GM19372 (cell line): ENCODE data around the gene FLNB.

Experiments
- ATAC-seq: cut with Tn5 transposase; IDR thresholded peaks from one replicate; pipeline ENCODE4 v1.9.1; 2021; ENCODE audit warnings: mild to moderate bottlenecking, low read depth, moderate library complexity; ENCODE audit not compliant: unreplicated experiment

Gene FLNB

GRCh38 chr3:58157700-58158099 lies 149.5 kb downstream of the FLNB start:
- ATAC-seq, result no peak

DNA sequence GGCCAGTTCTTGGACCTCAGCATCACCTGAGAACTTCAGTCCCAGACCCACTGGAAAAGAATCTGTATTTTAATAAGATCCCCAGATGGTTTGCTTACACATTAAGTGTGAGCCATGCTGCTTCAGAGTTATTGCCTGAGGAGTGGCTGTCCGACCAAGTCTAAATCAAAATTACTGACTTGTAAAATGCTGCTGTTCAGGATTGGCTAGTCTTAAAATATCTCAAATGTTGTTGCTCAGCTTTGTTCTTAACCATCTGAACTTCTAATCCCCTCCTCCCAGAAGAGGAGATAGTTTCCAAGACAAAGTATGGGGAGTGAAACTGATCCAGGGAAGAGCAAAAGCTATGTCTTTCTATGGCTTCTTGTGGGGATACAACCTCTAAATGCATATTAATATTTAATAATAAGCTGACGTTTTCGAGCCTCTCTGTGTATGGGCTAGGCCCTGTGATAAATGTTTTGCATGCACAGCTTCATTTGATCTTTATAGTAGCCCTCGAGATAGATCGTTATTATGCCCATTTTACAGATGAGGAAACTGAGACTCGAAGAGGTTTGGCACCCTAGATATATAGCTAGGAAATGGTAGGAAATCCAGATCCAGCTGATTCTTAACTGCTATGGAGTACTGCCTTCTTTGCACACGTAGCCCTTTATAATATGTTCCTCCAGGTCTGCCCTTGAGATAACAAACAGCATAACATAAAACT lies 150.4 kb downstream of the FLNB start:
- ATAC-seq, result no peak

DNA sequence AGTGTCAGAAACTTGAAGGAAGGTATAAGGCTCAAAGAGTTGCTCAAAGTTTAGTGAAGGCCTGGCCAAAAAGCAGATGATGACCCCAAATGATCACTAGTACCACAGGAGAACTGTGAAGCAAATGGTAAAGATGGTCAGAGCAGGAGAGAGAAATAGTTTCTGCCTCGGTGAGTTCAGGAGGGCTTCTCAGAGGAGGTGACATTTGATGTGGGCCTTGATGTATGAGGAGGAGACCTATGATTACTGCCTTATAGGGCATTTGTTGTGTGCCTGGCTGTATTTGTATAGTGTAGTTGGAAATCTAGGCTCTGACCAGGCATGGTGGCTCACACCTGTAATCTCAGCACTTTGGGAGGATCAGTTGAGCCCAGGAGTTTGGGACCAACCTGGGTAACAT lies 152.2 kb downstream of the FLNB start:
- no peak for ATAC-seq

DNA sequence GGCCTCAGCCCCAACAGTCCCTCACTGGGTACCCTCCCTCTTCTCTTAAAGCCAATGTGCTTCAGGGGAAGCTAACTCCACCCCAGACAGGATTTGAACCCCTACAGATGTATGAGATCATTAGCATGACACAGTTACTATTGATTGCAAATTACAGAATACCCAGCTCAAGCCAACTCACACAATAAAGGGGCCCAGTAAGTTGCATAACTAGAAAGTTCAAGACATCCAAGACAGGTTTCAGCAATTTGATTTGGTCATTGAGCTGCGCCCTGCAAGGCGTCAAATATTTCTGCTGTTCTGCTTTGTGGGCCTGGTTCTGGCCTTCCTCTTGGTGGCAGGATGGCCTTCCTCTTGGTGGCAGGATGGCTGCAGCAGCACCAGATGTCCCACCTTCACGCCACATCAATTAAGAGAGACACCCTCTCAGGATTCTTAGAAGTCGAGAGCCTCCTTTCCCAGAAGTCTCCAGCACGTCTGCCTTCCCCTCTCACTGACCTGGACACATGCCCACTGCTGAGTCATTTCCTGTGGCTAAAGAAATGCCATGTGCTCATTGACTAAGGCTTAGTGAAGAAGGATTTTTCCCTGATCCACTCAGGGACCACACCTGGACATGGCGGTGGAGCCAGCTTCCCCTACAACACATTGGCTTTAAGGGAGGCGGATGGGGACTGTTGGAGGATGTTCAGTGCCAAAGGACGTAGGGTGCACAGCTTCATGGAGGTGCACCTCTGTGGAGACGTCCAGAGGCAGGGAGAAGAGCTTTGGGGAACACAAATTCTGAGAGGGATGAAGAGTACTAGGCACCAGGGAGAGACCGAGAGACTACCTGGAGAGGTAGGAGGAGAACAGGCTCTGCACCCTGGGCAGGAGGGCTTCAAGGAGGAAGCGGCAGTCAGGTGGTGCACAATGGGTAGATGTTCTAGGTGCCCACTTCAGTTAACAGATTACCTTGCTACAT lies 153.5 kb downstream of the FLNB start:
- no peak for ATAC-seq

DNA sequence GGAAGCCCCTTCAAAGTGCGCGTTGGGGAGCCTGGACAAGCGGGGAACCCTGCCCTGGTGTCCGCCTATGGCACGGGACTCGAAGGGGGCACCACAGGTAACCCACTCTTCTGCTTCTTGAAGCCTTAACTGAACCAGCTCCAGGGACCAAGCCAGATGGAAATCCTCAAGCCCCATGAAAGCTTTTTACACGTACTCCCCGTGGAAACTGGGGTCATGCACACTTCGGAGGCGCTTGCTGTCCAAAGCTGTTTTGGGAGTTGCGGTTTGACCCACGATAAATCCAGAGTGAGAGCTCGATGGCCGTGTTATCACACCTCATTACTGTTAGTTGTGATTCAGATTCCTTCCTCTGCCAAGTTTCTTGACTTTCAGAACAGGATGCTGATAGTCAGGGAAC lies 155.0 kb downstream of the FLNB start:
- no peak for ATAC-seq

DNA sequence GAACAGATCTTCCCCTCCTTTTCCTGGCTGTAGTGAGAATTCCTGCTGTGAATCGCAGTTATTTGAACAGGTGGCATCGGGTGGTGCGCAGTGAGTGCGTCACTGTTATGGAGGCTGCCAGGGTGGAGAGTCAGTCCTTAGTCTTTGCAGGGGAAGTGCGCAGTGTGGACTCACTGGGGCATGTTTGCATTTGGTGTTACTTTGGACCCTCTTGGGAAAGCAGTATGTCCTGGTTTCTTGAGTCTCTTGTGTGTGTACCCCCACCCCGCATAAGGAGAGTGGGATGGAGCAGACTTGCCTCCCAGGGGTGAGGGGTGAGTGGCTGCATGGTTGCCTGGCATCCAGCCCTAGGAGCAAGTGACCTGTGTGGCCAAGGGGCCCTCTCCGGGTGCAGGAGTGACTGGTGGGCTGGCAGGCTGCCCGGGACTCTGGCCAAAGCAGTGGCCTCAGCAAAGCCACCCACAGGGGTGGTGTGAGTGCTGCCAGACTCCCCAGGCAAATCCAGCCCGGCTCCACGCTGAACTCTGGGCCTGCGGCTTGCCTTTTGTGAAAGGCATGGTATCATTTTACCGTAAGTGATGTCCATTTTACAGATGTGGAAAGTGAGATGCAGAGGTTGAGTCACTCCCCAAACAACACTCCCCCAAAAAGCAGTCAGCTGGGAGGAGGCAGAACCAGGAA lies 156.1 kb downstream of the FLNB start:
- no peak for ATAC-seq

DNA sequence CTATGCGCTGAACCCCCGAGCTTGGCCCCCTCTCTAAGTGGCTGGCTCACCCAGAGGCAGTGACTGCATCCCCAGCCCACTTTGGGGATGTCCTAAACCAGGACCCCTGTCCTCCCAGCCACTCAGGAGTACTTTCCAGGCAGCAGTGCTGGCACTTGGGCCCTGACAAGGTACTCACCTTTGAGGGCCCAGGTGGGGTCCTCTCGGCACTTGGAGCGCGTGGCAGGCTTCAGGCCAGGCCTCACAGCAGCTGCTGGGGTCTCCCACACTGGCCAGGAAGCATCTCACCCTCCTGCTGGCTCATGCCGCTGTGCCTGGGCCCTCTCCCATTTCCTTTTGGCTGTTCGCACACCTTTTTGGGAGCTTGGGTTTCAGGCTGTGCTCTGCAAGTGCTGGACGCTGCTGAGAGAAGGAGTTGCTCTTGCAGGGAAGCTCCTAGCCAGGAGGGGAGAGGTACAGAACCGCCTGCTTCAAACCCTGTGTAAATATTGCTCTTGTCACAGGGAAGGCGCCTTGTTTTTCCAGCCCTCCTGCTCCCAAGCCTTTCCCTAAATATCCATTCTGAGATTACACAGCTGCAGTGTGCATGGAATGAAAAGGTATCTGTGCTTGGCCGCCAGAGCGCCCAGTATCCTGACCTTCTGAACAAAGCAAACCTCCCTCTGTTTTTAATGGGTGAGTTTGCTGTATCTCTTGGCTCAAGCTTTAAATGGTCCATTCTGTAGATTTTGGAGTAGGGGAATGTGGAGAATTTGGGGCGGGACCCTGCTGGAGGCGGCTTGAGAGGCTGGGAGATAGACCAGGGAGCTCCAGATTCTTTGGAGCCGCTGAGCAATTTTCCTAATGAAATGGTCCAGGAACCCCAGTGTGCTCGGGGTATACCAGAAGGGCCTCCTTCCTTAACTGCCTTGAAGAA lies 156.9 kb downstream of the FLNB start:
- ATAC-seq, result no peak

DNA sequence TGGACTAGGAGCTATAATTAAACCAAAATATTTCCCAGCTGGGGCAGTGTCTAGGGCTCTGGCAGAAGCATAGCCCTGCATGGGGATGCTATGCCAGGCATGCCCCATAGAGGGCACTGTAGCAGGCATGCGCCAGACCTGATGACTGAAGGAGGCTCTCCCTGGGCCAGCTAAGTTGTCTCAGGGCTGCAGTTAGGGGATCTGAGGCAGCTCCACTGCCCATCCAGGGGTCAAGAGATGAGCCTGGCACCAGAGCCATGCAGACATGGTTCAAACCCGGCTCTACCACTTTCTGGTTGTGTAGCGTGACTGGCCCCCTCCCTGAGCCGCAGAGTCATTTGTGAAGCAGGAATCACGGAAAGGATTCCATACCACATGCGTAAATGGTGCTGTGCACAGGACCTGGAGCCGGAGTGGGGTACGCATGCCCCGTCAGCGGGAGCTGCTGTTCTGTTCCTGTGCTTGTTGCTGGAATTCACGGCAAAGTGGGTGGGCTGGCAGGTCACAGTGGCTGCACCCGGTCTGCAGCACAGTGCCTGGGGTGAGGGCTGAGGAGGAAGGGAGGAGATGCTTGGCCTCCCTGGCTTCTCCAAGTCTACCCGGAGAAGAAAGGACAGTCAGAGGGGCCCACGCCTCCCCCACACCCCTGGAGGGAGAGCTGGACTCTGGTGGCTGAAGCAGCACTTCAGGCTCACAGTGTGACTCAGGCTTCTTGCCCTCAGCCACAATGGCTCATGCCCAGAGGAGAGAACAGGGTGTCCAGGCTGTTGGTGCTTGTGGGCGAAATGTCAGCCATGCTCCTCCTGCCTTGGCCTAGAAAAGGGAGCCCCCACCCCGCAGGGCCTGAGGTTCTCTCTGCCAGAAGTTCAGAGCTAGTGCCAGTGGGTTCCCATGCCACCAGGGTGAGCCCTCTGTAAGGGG lies 159.5 kb downstream of the FLNB start:
- ATAC-seq, result no peak

DNA sequence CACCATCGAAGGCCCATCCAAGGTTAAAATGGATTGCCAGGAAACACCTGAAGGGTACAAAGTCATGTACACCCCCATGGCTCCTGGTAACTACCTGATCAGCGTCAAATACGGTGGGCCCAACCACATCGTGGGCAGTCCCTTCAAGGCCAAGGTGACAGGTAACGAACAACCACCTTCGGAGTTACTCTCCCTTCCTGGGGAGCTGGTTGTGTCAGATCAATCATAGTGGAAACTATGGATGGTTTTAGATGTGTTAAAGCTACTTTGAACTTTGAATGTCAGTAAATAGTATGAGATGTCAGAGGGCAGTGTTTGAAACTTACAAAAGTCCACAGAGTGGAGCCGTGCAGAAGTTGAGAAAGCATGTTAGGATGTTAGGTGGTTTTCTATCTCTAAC lies 160.3 kb downstream of the FLNB start:
- ATAC-seq, result no peak

DNA sequence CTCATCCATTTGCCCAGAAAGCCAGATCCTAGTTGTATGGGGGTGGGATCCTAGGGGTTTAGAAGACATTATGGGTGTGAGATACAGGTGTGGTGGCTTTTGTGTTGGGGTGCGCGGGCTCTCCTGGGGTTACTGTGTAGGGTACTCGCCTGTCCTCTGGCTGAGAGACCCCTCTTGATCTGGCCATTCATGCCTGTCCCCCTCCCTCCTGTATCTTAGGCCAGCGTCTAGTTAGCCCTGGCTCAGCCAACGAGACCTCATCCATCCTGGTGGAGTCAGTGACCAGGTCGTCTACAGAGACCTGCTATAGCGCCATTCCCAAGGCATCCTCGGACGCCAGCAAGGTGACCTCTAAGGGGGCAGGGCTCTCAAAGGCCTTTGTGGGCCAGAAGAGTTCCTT lies 161.1 kb downstream of the FLNB start:
- no peak for ATAC-seq

DNA sequence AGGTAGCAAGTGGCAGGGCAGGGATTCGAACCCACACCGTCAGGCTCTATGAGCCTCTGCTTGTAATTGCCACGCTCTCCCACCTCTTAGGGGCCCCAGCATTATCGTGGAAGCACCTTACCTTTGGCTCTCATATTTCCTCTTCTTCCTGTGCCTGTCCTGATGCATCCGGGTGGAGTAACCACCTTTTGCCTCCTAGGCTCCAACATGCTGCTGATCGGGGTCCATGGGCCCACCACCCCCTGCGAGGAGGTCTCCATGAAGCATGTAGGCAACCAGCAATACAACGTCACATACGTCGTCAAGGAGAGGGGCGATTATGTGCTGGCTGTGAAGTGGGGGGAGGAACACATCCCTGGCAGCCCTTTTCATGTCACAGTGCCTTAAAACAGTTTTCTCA lies 162.2 kb downstream of the FLNB start:
- ATAC-seq, result no peak

- no peak for ATAC-seq
Observed at GRCh38 chr3:58171126-58171525, 162.9 kb downstream of the FLNB start.

DNA sequence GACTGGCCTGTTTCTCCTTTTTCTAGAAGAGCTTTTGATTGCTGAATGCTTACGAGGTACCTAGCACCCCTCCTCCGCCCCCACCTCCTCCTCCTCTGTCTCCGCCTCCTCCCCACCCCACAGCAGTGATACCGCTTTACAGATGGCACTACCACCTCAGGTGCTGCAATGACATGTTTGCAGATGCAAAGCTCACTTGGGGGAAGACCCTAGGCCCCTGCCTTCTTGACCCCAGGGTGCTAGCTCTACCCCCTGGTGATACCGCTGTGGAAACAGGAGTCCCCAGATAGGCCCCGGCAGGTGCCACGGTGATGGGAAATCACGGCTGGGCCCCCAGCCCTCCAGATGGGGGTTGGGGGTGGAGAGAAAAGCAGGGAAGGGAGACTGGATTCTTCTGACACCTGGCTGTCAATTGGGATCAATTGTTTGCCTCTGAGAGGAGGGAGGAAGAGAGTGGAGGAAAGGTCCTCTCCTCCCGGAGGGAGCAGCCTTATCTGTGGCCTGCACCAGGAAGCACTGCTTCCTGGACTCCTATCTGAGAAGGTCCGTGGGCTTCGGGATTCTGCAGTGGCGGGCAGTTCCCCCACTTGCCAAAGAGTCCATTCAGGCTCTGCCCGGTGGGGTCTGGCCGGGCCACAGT lies 164.9 kb downstream of the FLNB start:
- ATAC-seq, result no peak

DNA sequence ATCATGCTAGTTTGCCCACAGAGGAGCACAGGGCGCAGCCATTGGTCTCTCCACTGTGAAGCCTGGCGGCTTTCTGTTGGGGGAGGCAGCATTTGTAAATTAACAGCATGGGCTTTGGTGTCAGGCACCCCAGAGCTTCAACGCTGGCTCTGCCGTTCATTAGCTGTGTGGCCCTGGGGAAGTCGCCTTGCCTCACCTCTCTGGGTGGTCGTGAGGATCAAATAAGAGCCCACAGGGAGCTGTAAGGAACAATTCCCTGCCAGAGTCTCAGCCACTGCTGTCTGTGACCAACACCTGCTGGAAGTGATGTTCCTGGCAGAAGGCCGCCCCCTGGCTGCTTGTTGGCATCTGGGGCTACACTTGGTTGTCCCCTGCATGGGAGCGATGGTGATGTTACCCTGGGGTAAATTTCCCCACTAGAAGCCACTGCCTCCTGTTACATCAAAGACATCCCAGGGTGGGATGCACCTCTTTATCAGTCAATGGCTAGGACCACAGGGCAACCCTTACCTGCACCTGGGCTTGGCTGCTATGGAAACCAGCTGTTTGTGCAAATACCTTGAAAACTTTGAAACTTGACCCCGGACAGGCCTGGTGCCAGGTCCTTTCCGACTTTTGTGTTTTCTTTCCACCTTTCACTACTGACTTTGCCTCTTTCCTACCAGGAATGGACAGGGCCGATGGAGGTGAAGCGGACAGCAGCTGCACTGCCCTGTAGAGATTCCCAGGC lies 165.6 kb downstream of the FLNB start:
- no peak for ATAC-seq

- ATAC-seq, result no peak
Observed at GRCh38 chr3:58175187-58175436, 166.9 kb downstream of the FLNB start.

- no peak for ATAC-seq
Observed at GRCh38 chr3:58175437-58176184, 167.4 kb downstream of the FLNB start.

- no peak for ATAC-seq
Observed at GRCh38 chr3:58176185-58176530, 167.9 kb downstream of the FLNB start.
